Mucosa of descending colon (tissue), 3 donors: ENCODE data around the gene ADIRF. TPM values are rescaled to one million over a fixed set of nuclear protein-coding genes. Genes with fewer than 3 reads are reported as not detected.
"Not testable (repeated sequence)": the region's sequence is repeated elsewhere in the genome, so short reads cannot be mapped to it uniquely, and the experiment has no call there.

Experiments used
- ATAC-seq: fragments of 200-7000 bp; cut with Tn5 transposase; one replicate; pipeline ENCODE4 v1.9.1; 2020; ENCODE audit warnings: mild to moderate bottlenecking, moderate library complexity
- DNase-seq, 3 donors: peaks; one replicate each; pipeline ENCODE4 v3.0.0-alpha.2; 2020
- H3K36me3 ChIP-seq: fragments of 200-600 bp; one replicate; pipeline ENCODE4 v1.8.0; 2021; ENCODE audit warnings: low read depth, mild to moderate bottlenecking
- H3K4me1 ChIP-seq: fragments of 200-600 bp; one replicate; pipeline ENCODE4 v1.8.0; 2021; ENCODE audit warnings: low read depth, mild to moderate bottlenecking
- H3K4me3 ChIP-seq: fragments of 200-600 bp; one replicate; pipeline ENCODE4 v1.8.0; 2021; ENCODE audit warnings: mild to moderate bottlenecking
- H3K9me3 ChIP-seq: fragments of 200-600 bp; one replicate; pipeline ENCODE4 v1.8.0; 2021; ENCODE audit warnings: mild to moderate bottlenecking
- CTCF ChIP-seq: fragments of 200-600 bp; IDR thresholded peaks from one replicate; pipeline ENCODE4 v1.8.0; 2022; ENCODE audit warnings: antibody characterized with exemption, mild to moderate bottlenecking
- intact Hi-C, 2 donors: fragments of 100-400 bp; cut with DNase I in 1 of 2; cut with micrococcal nuclease in 1 of 2; formaldehyde crosslinking; loops; one replicate each; pipeline versions ENCODE4 v1.11.0 to v1.11.1; 2022; cut with DNase I, micrococcal nuclease
- total RNA-seq, 3 donors: library from RNA; stranded (reverse); fragmentation: NEBNext Ultra II Directional in 2 of 3; extraction: Animal tissue kit (Norgen Biotek cat#: 25700) in 2 of 3; gene quantifications; one replicate each; pipeline versions ENCODE4 v1.2.1 to v1.2.4, GENCODE V29; 2021 to 2023
- donor health status: DM: no; HTN: no; CAD: no; lungs with moderate emphysema.
- donor health status: DM: no; HTN: no; CAD: no.
- donor health status: DM: no; HTN: yes; CAD: no.

The ADIRF gene
- total RNA-seq, 3 donors from 2014 or later: 48.6 to 127 (median 90.6) TPM

- ATAC-seq (no peak), DNase-seq (no peak)
- Histone ChIP-seq H3K9me3 (no peaks in the 10 kb centered on the region), H3K36me3 (no peaks in the 10 kb centered on the region), H3K4me1 (peaks cover 11% of the 10 kb centered on the region), H3K4me3 (no peak overlapping the region)
- intact Hi-C loops: no loop called here
- TF ChIP-seq CTCF: no peak
Measured at GRCh38 chr10:86936661-86937501, 31.4 kb upstream of the ADIRF start.

DNA sequence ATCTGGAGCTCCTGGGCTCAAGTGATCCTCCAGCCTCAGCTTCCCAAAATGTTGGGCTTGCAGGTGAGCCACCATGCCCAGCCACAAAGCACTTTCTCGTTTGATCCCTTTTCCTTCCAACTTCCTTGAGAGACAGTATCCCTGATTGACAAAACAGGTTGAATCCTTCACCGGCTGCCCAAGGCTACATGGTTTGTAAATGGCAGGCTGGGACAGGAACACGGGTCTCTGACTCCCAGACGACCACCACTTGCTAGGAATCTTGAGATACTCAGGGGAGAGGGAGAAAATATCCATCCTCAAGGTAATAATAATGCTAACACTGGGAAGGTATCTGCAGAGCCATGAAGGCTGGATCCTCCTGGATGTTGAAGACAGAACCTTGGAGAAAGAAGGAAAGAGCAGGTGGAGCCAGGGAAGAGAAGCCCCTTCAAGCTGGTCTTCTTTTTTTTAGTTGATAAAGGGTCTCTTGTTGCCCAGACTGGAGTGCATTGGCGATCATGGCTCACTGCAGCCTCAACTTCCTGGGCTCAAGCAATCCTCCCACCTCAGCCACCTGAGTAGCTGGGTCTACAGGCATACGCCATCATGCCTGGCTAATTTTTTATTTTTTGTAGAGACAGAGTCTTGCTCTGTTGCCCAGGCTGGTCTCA lies 30.7 kb upstream of the ADIRF start:
- no peak for DNase-seq

DNA sequence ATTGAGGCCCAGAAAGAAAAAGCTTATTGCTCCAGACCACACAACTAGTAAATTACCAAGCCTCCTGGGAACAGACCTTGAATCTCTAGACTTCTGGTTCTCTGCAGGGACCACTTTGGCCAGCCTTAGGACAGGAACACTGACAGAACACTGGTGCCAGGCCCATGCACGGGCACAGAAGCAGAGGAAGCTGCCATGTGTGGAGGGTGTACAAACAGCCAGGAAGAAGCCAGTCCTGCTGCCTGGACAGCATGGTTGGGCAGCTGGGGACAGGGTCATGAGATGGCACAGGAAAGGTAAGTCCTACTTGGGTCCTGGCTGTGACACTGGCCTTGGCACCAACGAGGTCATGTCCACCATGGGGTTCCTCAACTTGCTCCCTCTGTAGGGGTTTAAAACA lies 30.0 kb upstream of the ADIRF start:
- peaks cover 11% of the 10 kb centered on the region for H3K4me1 ChIP-seq
- no peaks in the 10 kb centered on the region for H3K36me3 ChIP-seq
- no peak for ATAC-seq
- intact Hi-C loops: no loop called here
- H3K9me3 ChIP-seq: no peaks in the 10 kb centered on the region
- no peak overlapping the region for H3K4me3 ChIP-seq
- DNase-seq: no peak
- no peak for TF ChIP-seq CTCF

More for the DNA sequence above, 30.7 kb upstream of the ADIRF start:
- Histone ChIP-seq H3K36me3 (no peaks in the 10 kb centered on the region), H3K4me3 (no peak overlapping the region), H3K9me3 (no peaks in the 10 kb centered on the region), H3K4me1 (peaks cover 11% of the 10 kb centered on the region)
- no peak for ATAC-seq
- intact Hi-C loops: no loop called here
- no peak for TF ChIP-seq CTCF

DNA sequence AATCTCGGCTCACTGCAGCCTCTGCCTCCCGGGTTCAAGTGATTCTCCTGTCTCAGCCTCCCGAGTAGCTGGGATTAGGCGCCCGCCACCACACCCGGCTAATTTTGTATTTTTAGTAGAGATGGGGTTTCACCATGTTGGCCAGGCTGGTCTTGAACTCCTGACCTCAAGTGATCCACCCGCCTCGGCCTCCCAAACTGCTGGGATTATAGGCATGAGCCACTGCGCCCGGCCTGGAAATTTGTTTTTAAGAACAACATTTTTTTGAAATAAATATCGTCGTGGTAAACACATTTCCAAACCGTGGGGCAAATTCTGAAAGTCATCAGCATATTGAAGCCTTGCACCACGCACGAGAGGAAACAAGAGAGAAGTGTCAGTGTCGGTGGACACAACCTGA lies 28.2 kb upstream of the ADIRF start:
- intact Hi-C loops, DNase-seq, H3K9me3 ChIP-seq, H3K4me3 ChIP-seq, ATAC-seq, H3K36me3 ChIP-seq: not testable (repeated sequence)
- peaks cover 11% of the 10 kb centered on the region for H3K4me1 ChIP-seq

- H3K36me3 ChIP-seq: no peaks in the 10 kb centered on the region
- DNase-seq (no peak), ATAC-seq (no peak)
- intact Hi-C loops: no loop called here
- no peak overlapping the region for H3K4me3 ChIP-seq
- TF ChIP-seq CTCF: no peak
- H3K4me1 ChIP-seq: peaks cover 11% of the 10 kb centered on the region
- H3K9me3 ChIP-seq: no peaks in the 10 kb centered on the region
Measured at GRCh38 chr10:86940677-86941076, 27.6 kb upstream of the ADIRF start.

DNA sequence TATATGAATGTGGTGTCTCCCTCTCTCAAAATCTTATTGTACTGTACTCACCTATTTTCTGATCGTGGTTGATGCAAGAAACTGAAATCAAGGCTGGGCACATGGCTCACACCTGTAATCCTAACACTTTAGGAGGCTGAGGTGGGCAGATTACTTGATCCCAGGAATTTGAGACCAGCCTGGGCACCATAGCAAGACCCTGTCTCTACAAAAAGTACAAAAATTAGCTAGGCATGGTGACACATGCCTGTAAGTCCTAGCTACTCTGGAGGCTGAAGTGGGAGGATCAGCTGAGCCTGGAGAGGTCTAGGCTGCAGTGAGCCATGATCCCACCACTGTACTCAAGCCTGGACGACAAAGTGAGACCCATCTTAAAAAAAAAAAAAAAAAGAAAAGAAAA lies 26.9 kb upstream of the ADIRF start:
- peaks cover 11% of the 10 kb centered on the region for H3K4me1 ChIP-seq
- DNase-seq: no peak
- no peak for TF ChIP-seq CTCF
- ATAC-seq: no peak
- no peaks in the 10 kb centered on the region for H3K9me3 ChIP-seq
- H3K36me3 ChIP-seq: no peaks in the 10 kb centered on the region
- H3K4me3 ChIP-seq: no peak overlapping the region
- intact Hi-C loops: no loop called here
